ENCODE measurements around the gene SCMH1.

SCMH1 gene

GRCh38 chr1:41109310-41110197 is 132.6 kb downstream of the SCMH1 start:
- no peaks in the 10 kb centered on the region for H3K9me3 ChIP-seq (ENCODE audit: insufficient read depth, low read length)
- no peak for TF ChIP-seq EZH2phosphoT487 (IDR thresholded peaks at IDR 0.05; ENCODE audit: low read depth)
- TF ChIP-seq CTCF (IDR thresholded peaks at IDR 0.05; ENCODE audit: low read depth, low read length) = no peak
- H4K20me1 ChIP-seq (ENCODE audit: insufficient read depth, low read length) = no peaks in the 10 kb centered on the region
- peaks cover 5% of the 10 kb centered on the region for H3K36me3 ChIP-seq (replicated peaks; ENCODE audit: low read depth, low read length)
- no peaks in the 10 kb centered on the region for H3K27me3 ChIP-seq (ENCODE audit: low read depth, low read length)
- H3K9ac ChIP-seq (ENCODE audit: low read length) = no peak overlapping the region
- H3K79me2 ChIP-seq (ENCODE audit: low read length) = no peaks in the 10 kb centered on the region
- no peak overlapping the region for H3K4me3 ChIP-seq (ENCODE audit: low read length)
- H3K4me1 ChIP-seq (ENCODE audit: low read length) = no peaks in the 10 kb centered on the region
- H2AFZ ChIP-seq (ENCODE audit: low read depth, low read length) = no peak overlapping the region
- no peak overlapping the region for H3K27ac ChIP-seq (ENCODE audit: low read length)
- H3K4me2 ChIP-seq (ENCODE audit: low read length) = no peak overlapping the region

- Histone ChIP-seq H3K4me2 (ENCODE audit: low read length) (no peak overlapping the region), H3K36me3 (replicated peaks; ENCODE audit: low read depth, low read length) (peaks cover 5% of the 10 kb centered on the region), H2AFZ (ENCODE audit: low read depth, low read length) (no peak overlapping the region), H3K9me3 (ENCODE audit: insufficient read depth, low read length) (no peaks in the 10 kb centered on the region), H3K4me3 (ENCODE audit: low read length) (no peak overlapping the region), H3K79me2 (ENCODE audit: low read length) (no peaks in the 10 kb centered on the region), H3K4me1 (ENCODE audit: low read length) (peaks cover 4% of the 10 kb centered on the region), H3K27me3 (ENCODE audit: low read depth, low read length) (no peaks in the 10 kb centered on the region), H3K9ac (ENCODE audit: low read length) (no peak overlapping the region), H3K27ac (ENCODE audit: low read length) (no peak overlapping the region), H4K20me1 (ENCODE audit: insufficient read depth, low read length) (no peaks in the 10 kb centered on the region)
- TF ChIP-seq CTCF (IDR thresholded peaks at IDR 0.05; ENCODE audit: low read depth, low read length) (no peak), EZH2phosphoT487 (IDR thresholded peaks at IDR 0.05; ENCODE audit: low read depth) (no peak)
These were observed 133.3 kb downstream of the SCMH1 start for GRCh38 chr1:41108696-41109275.

- Histone ChIP-seq H3K27ac (ENCODE audit: low read length) (no peak overlapping the region), H3K36me3 (replicated peaks; ENCODE audit: low read depth, low read length) (peaks cover 11% of the 10 kb centered on the region), H3K4me1 (ENCODE audit: low read length) (peaks cover 7% of the 10 kb centered on the region), H4K20me1 (ENCODE audit: insufficient read depth, low read length) (no peaks in the 10 kb centered on the region), H3K27me3 (ENCODE audit: low read depth, low read length) (no peaks in the 10 kb centered on the region), H3K9me3 (ENCODE audit: insufficient read depth, low read length) (no peaks in the 10 kb centered on the region), H3K4me3 (ENCODE audit: low read length) (no peak overlapping the region), H3K9ac (ENCODE audit: low read length) (no peak overlapping the region), H3K79me2 (ENCODE audit: low read length) (no peaks in the 10 kb centered on the region), H3K4me2 (ENCODE audit: low read length) (no peak overlapping the region), H2AFZ (ENCODE audit: low read depth, low read length) (no peak overlapping the region)
- TF ChIP-seq EZH2phosphoT487 (IDR thresholded peaks at IDR 0.05; ENCODE audit: low read depth) (no peak), CTCF (IDR thresholded peaks at IDR 0.05; ENCODE audit: low read depth, low read length) (no peak)
These were observed 138.3 kb downstream of the SCMH1 start for GRCh38 chr1:41103766-41104165.

- Histone ChIP-seq H3K4me3 (ENCODE audit: low read length) (no peak overlapping the region), H3K9me3 (ENCODE audit: insufficient read depth, low read length) (no peaks in the 10 kb centered on the region), H3K27me3 (ENCODE audit: low read depth, low read length) (no peaks in the 10 kb centered on the region), H3K4me2 (ENCODE audit: low read length) (no peak overlapping the region), H3K9ac (ENCODE audit: low read length) (no peak overlapping the region), H2AFZ (ENCODE audit: low read depth, low read length) (no peak overlapping the region), H3K36me3 (replicated peaks; ENCODE audit: low read depth, low read length) (peaks cover 7% of the 10 kb centered on the region), H4K20me1 (ENCODE audit: insufficient read depth, low read length) (no peaks in the 10 kb centered on the region), H3K27ac (ENCODE audit: low read length) (no peak overlapping the region), H3K4me1 (ENCODE audit: low read length) (peaks cover 7% of the 10 kb centered on the region), H3K79me2 (ENCODE audit: low read length) (no peaks in the 10 kb centered on the region)
- no peak for TF ChIP-seq EZH2phosphoT487 (IDR thresholded peaks at IDR 0.05; ENCODE audit: low read depth)
- no peak for TF ChIP-seq CTCF (IDR thresholded peaks at IDR 0.05; ENCODE audit: low read depth, low read length)
These were observed 139.5 kb downstream of the SCMH1 start for GRCh38 chr1:41102653-41103052.

All from OCI-LY3 (cell line).